ENCODE measurements around the gene LRCH1. TPM values are rescaled to one million over a fixed set of nuclear protein-coding genes. Genes with fewer than 3 reads are reported as not detected.

The LRCH1 gene
- total and polyA plus RNA-seq, 2 experiments from 2014 or later, result 3.9 to 9.2 TPM

- TF ChIP-seq ZNF462 (CRISPR knock-in tag; IDR thresholded peaks at IDR 0.05), result no peak
- TF ChIP-seq EZH2phosphoT487 (IDR thresholded peaks at IDR 0.05; ENCODE audit: unreplicated experiment), result no peak
These were observed 54.0 kb downstream of the LRCH1 start (continued) for GRCh38 chr13:46606970-46607369.

- H3K27me3 ChIP-seq (ENCODE audit: insufficient read depth), result no peaks in the 10 kb centered on the region
- Mint-ChIP-seq H3K27ac (0 out of 2 replicates have a peak overlapping the region, but pooled peaks have one; percentile 42), H3K4me3 (no peak overlapping the region), H3K27me3 (ENCODE audit: insufficient read depth, low read depth, poor library complexity) (peaks cover 6% of the 10 kb centered on the region), H3K36me3 (ENCODE audit: low read depth) (no peaks in the 10 kb centered on the region), H3K9me3 (no peaks in the 10 kb centered on the region), H3K4me1 (peaks cover 22% of the 10 kb centered on the region)
- peaks cover 62% of the 10 kb centered on the region for H3K79me2 ChIP-seq (replicated peaks; ENCODE audit: insufficient read depth)
- ATAC-seq (peak; percentile 47), DNase-seq (ENCODE audit: low spot score) (no peak)
- H3K4me2 ChIP-seq, result peak overlapping the region; percentile 52; the same call in 1 of the 2 replicates
- peaks cover 4% of the 10 kb centered on the region; the same call in 1 of the 2 replicates for H4K20me1 ChIP-seq (replicated peaks; ENCODE audit: insufficient read depth)
- no peaks in the 10 kb centered on the region for H3F3A ChIP-seq (replicated peaks; ENCODE audit: low read depth)
- H3K36me3 ChIP-seq (ENCODE audit: insufficient read depth), result no peaks in the 10 kb centered on the region
- H3K27ac ChIP-seq (ENCODE audit: low read depth), result no peak overlapping the region
- no peaks in the 10 kb centered on the region for H3K9me2 ChIP-seq (ENCODE audit: insufficient read depth)
- no peak overlapping the region for H3K4me3 ChIP-seq
- no peak for TF ChIP-seq JUNB (IDR thresholded peaks at IDR 0.05; ENCODE audit: unreplicated experiment)
- TF ChIP-seq REST (IDR thresholded peaks at IDR 0.05; ENCODE audit: unreplicated experiment), result no peak
- no peak for TF ChIP-seq CTCF (conservative IDR thresholded peaks at IDR 0.05; ENCODE audit: low read depth in 2 of 2)
- TF ChIP-seq POLR2AphosphoS5 (IDR thresholded peaks at IDR 0.05; ENCODE audit: low read depth), result no peak
- no peak for TF ChIP-seq CREB1 (CRISPR knock-in tag; IDR thresholded peaks at IDR 0.05; ENCODE audit: low read depth)
- no peak for TF ChIP-seq NANOG (IDR thresholded peaks at IDR 0.05; ENCODE audit: borderline replicate concordance)
- TF ChIP-seq EZH2 (IDR thresholded peaks at IDR 0.05; ENCODE audit: low read depth, unreplicated experiment), result no peak
- no peak for TF ChIP-seq STAT1 (IDR thresholded peaks at IDR 0.05; ENCODE audit: unreplicated experiment)
- H3K4me1 ChIP-seq (ENCODE audit: insufficient read depth), result peaks cover 13% of the 10 kb centered on the region
- no peak overlapping the region for H2AFZ ChIP-seq
These were observed 55.0 kb downstream of the LRCH1 start for GRCh38 chr13:46607768-46608564.
